Measurements from ENCODE around the gene CEP57L1.

DNA sequence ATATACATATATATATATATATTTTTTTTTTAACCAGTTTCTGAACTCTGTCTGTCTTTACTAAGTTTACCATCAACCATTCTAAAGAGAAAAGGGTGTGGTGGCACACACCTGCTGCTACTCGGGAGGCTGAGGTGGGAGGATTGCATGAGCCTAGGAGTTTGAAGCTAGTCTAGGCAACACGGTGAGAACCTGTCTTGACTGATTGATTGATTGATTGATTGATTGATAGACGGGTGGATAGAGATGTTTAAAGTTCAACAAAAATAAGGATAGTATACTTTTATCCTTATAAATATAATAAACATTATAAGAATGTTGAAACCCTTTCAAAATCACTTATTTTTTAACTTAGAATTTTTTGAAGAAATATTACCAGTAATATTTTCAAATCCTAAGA lies 30.2 kb downstream of the CEP57L1 start:
- TF ChIP-seq, protein P1, sequence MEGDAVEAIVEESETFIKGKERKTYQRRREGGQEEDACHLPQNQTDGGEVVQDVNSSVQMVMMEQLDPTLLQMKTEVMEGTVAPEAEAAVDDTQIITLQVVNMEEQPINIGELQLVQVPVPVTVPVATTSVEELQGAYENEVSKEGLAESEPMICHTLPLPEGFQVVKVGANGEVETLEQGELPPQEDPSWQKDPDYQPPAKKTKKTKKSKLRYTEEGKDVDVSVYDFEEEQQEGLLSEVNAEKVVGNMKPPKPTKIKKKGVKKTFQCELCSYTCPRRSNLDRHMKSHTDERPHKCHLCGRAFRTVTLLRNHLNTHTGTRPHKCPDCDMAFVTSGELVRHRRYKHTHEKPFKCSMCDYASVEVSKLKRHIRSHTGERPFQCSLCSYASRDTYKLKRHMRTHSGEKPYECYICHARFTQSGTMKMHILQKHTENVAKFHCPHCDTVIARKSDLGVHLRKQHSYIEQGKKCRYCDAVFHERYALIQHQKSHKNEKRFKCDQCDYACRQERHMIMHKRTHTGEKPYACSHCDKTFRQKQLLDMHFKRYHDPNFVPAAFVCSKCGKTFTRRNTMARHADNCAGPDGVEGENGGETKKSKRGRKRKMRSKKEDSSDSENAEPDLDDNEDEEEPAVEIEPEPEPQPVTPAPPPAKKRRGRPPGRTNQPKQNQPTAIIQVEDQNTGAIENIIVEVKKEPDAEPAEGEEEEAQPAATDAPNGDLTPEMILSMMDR (IDR thresholded peaks at IDR 0.05), result no peak
- no peak for TF ChIP-seq POLR2A (IDR thresholded peaks at IDR 0.05)
- no peak for TF ChIP-seq EP300 (IDR thresholded peaks at IDR 0.05)
